Measurements from ENCODE around the gene KCTD17.
"Not testable (repeated sequence)": the region's sequence is repeated elsewhere in the genome, so short reads cannot be mapped to it uniquely, and the experiment has no call there.

KCTD17 gene

GRCh38 chr22:37062702-37063381, 11.3 kb downstream of the KCTD17 start:
- no peak for DNase-seq

GRCh38 chr22:37063431-37064420, 12.2 kb downstream of the KCTD17 start:
- no peak for DNase-seq

GRCh38 chr22:37064553-37064952, 13.0 kb downstream of the KCTD17 start:
- no peak for DNase-seq

GRCh38 chr22:37065180-37065579, 13.6 kb downstream of the KCTD17 start:
- no peak for DNase-seq

- DNase-seq, result no peak
These were observed 14.4 kb downstream of the KCTD17 start for GRCh38 chr22:37065961-37066360.

- DNase-seq, result no peak
These were observed 15.9 kb downstream of the KCTD17 start for GRCh38 chr22:37067428-37067827.

- no peak for DNase-seq
These were observed 17.3 kb downstream of the KCTD17 start for GRCh38 chr22:37068859-37069258.

- no peak for DNase-seq
These were observed 17.8 kb downstream of the KCTD17 start for GRCh38 chr22:37069319-37069718.

GRCh38 chr22:37069719-37070118, 18.2 kb downstream of the KCTD17 start:
- DNase-seq, result no peak

GRCh38 chr22:37070334-37070733, 18.8 kb downstream of the KCTD17 start:
- DNase-seq, result no peak

GRCh38 chr22:37070744-37071143, 19.2 kb downstream of the KCTD17 start:
- DNase-seq, result no peak

GRCh38 chr22:37071850-37072592, 20.5 kb downstream of the KCTD17 start:
- DNase-seq, result not testable (repeated sequence)

- no peak for DNase-seq
These were observed 21.1 kb downstream of the KCTD17 start for GRCh38 chr22:37072673-37073072.

GRCh38 chr22:37074537-37074936, 23.0 kb downstream of the KCTD17 start:
- DNase-seq, result no peak

GRCh38 chr22:37075046-37075445, 23.5 kb downstream of the KCTD17 start:
- no peak for DNase-seq

- DNase-seq, result no peak
These were observed 24.4 kb downstream of the KCTD17 start for GRCh38 chr22:37075822-37076433.

- peak; percentile 76 for DNase-seq
These were observed 26.4 kb downstream of the KCTD17 start for GRCh38 chr22:37077802-37078448.

- DNase-seq, result no peak
These were observed 27.6 kb downstream of the KCTD17 start for GRCh38 chr22:37079158-37079557.

- peak; percentile 63 for DNase-seq
These were observed 28.2 kb downstream of the KCTD17 start for GRCh38 chr22:37079668-37080171.

GRCh38 chr22:37080438-37080837, 28.9 kb downstream of the KCTD17 start:
- no peak for DNase-seq

GRCh38 chr22:37080838-37081237, 29.3 kb downstream of the KCTD17 start:
- DNase-seq, result no peak

- DNase-seq, result no peak
These were observed 30.8 kb downstream of the KCTD17 start for GRCh38 chr22:37082251-37082873.
